ENCODE results near the gene SLC40A1.

SLC40A1 gene

GRCh38 chr2:189561371-189562038 is 19.1 kb downstream of the SLC40A1 start:
- no peak for DNase-seq

- no peak for DNase-seq
Observed at GRCh38 chr2:189560273-189560586, 20.4 kb downstream of the SLC40A1 start.

- DNase-seq = no peak
Observed at GRCh38 chr2:189559579-189560272, 20.9 kb downstream of the SLC40A1 start.

- no peak for DNase-seq
Observed at GRCh38 chr2:189558516-189559272, 21.9 kb downstream of the SLC40A1 start.

GRCh38 chr2:189557373-189557772 is 23.2 kb downstream of the SLC40A1 start:
- DNase-seq = no peak

GRCh38 chr2:189556526-189556925 is 24.1 kb downstream of the SLC40A1 start:
- no peak for DNase-seq

GRCh38 chr2:189555232-189555631 is 25.4 kb downstream of the SLC40A1 start:
- no peak for DNase-seq

GRCh38 chr2:189553504-189554088 is 27.0 kb downstream of the SLC40A1 start:
- no peak for DNase-seq

- DNase-seq = no peak
Observed at GRCh38 chr2:189552991-189553404, 27.6 kb downstream of the SLC40A1 start.

GRCh38 chr2:189552334-189552990 is 28.1 kb downstream of the SLC40A1 start:
- DNase-seq = no peak

- DNase-seq = no peak
Observed at GRCh38 chr2:189551808-189552207, 28.8 kb downstream of the SLC40A1 start.

GRCh38 chr2:189549449-189549832 is 31.1 kb downstream of the SLC40A1 start:
- no peak for DNase-seq

GRCh38 chr2:189548666-189549448 is 31.7 kb downstream of the SLC40A1 start:
- no peak for DNase-seq

GRCh38 chr2:189545418-189545817 is 35.2 kb downstream of the SLC40A1 start:
- DNase-seq = no peak

GRCh38 chr2:189544318-189545042 is 36.1 kb downstream of the SLC40A1 start:
- no peak for DNase-seq

GRCh38 chr2:189543367-189543766 is 37.2 kb downstream of the SLC40A1 start:
- no peak for DNase-seq

GRCh38 chr2:189542145-189542882 is 38.3 kb downstream of the SLC40A1 start:
- DNase-seq = no peak

- no peak for DNase-seq
Observed at GRCh38 chr2:189541591-189541990, 39.0 kb downstream of the SLC40A1 start.

GRCh38 chr2:189540551-189540950 is 40.0 kb downstream of the SLC40A1 start:
- DNase-seq = no peak

GRCh38 chr2:189538402-189538801 is 42.2 kb downstream of the SLC40A1 start:
- DNase-seq = no peak

GRCh38 chr2:189536830-189537229 is 43.8 kb downstream of the SLC40A1 start:
- DNase-seq = no peak

Measured in SW 1271 (cell line).